GM18505 (cell line): ENCODE data around the gene PDPR.
"Not testable (repeated sequence)": the region's sequence is repeated elsewhere in the genome, so short reads cannot be mapped to it uniquely, and the experiment has no call there.

ENCODE experiments used
- ATAC-seq: cut with Tn5 transposase; IDR thresholded peaks from one replicate; pipeline ENCODE4 v1.9.1; 2021; ENCODE audit not compliant: unreplicated experiment
- POLR2A ChIP-seq: IDR thresholded peaks from 4 replicates; pipeline ENCODE4 v1.6.1; 2011; ENCODE audit warnings: borderline replicate concordance; ENCODE audit not compliant: insufficient read depth, insufficient read length; ENCODE audit errors: extremely low read depth

Gene PDPR

DNA sequence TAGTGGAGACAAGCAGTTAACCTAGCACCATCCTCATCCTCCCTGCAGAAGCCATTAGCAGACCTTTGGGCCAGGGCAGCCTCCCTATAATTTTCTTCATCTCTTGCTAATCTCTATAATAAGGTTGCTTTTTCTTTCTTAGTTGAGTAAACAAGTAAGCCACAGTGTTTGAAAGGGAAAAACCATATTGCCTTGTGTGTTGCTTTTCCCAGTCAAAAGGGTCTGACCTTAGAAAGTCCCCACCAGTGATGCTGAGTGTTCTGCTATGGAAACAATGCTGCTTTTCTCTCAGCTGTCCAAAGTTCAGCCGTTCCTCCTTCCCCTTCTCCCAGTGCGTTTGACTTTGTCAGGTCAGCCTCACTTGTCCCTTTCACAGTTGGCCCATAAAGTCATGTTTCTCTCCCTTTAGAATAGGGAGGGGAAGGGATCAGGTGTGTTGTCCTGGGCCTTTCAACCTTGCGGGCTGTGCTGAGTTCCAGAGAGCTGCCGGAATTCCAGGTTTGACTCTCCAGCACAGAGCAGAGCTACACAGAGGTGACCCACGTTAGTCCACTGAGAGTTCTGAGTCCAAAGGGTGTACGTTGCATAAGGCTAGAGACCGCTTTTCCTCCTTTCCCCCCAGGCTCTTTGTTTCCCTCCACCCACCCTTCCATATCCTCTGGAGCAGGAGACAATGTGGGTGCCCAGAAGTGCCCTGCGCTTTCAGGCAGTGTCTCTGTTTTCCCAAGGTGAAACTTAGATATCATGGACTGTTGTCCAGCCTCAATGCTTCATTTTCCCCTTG is 43.5 kb downstream of the PDPR start:
- ATAC-seq, result no peak
- no peak for TF ChIP-seq POLR2A

GRCh38 chr16:70158261-70158939 is 44.3 kb downstream of the PDPR start:
- TF ChIP-seq POLR2A, result no peak
- ATAC-seq, result no peak

DNA sequence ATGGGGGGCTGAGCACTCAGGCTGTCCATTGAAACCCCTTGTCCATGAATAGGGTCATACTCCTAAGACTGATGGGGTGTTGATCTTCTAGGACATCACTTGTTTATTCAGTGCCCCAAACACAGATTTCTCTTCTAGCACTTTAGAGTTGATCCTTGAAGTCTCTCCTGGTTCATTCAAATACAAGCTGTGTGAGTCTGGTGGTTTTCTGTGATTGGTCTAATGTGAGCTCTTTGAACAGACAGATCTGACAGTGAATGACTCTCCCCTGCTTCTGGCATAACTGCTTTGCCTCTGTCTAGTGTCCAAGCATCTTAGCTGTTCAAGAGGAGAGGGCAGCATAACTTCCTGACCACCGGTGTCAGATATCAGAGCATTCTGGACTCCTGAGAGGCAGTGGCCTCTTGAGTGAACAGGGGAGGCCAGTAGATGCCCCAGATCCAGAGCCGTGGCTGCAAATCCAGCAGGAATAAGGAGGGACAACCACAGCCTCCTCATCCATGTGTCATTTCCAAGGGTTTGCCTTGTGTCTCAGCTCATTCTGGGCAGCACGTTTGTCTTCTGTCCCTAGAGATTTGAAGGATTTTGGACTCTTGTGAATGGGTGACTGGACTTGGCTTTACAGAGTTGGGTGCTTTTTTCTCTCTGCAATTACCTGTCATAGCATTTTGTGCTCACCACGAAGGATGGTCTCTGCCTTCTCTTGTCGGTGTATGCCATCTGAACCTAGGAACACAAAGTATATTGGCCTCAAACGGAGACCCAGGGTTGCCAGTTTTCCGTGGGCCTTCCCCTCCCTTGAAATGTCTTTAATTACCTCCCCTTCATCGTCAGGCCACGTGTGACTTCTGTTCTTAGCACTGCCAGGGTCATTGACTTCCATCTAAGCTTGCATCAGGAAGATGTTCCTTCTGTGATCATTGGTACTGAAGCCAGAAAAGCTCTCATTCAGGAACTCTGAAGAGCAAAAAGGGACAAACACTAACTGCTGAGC is 45.5 kb downstream of the PDPR start:
- no peak for ATAC-seq

DNA sequence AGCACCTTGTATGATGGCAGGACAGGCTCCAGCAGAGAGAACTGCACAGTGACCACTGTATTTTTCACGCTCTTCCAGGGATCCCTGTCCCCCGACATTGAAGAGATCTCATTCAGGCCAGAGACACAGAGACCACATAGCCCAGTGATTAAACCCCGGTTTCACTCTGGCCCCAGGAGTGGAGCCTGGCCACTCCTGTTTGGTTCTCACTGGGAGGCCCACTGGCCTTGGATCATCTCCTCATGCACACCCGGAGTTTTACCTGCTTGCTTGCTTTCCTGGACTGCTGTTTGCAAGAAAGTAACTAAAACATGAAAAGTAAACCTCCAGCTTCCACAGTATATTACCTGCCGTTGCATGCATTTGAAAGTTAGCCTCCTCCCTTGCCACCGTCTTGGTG is 46.3 kb downstream of the PDPR start:
- ATAC-seq, result no peak
- no peak for TF ChIP-seq POLR2A

More for the DNA sequence above, 45.5 kb downstream of the PDPR start:
- no peak for TF ChIP-seq POLR2A

GRCh38 chr16:70160821-70161220 is 46.7 kb downstream of the PDPR start:
- TF ChIP-seq POLR2A, result no peak
- ATAC-seq, result no peak

GRCh38 chr16:70161350-70161749 is 47.2 kb downstream of the PDPR start:
- TF ChIP-seq POLR2A, result no peak

GRCh38 chr16:70162041-70162451 is 47.9 kb downstream of the PDPR start:
- no peak for ATAC-seq
- no peak for TF ChIP-seq POLR2A

More at GRCh38 chr16:70161350-70161749, 47.2 kb downstream of the PDPR start:
- no peak for ATAC-seq

DNA sequence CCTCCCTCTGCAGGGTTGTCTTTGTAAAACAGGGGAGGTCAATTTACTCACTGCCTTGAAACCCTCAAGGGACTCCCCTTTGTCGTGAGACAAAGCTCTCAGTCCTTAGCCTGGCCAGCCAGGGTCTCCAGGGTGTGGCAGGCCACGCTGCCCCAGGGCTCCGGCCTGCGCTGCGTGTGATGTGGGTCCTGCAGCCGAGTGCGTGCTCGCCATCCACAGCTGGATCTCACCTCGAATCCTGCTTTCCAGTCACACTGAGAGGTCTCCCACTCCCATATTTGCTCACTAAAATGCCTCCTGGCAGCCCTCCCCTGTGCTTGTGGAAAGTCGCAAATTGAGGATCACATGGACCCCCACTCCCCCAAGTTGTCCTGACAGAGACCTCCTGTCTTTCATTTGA is 49.5 kb downstream of the PDPR start:
- no peak for TF ChIP-seq POLR2A
- ATAC-seq, result no peak

- not testable (repeated sequence) for ATAC-seq
Measured at GRCh38 chr16:70166688-70167087, 52.6 kb downstream of the PDPR start.

DNA sequence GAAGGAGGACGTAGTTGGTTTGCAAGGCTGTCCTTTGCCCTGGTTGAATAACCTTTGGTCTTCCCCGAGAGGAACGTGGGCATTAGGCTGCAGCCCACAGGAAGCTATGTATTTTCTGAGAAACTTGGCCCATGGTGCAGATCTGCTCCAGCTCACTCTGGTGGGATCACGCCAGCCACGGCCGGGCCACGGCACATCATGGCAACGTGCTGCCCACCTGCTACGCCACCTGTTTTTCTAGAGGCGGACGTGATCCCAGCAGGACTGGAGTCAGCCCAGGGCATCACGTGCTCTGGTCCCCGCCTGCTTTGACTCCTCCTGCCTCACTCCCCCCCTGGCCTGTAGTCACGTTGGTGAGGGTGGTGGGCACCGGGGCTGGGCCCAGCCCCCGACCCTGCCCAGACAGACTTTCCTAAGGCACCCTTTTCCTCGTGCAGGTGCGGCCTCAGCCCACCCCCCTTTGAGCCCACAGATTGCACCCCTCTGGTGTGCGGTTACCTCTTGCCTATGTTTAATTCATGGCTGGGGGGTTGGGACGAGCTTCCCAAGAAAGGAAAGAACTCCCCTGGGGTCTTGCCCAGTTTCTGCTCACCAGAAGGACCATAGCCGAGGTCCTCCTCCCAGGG is 59.2 kb downstream of the PDPR start, which contains the start of gene CLEC18C:
TSS of gene CLEC18C (plus strand) at position 576 of the 626 bp plus-strand sequence. CDS start 492 bp downstream, outside the sequence.
- ATAC-seq, result not testable (repeated sequence)

- not testable (repeated sequence) for ATAC-seq
Measured at GRCh38 chr16:70173916-70174315, 59.8 kb downstream of the PDPR start.

GRCh38 chr16:70174387-70174932 is 60.3 kb downstream of the PDPR start:
- not testable (repeated sequence) for ATAC-seq

- ATAC-seq, result not testable (repeated sequence)
Measured at GRCh38 chr16:70187858-70188607, 73.9 kb downstream of the PDPR start.

- not testable (repeated sequence) for ATAC-seq
Measured at GRCh38 chr16:70188608-70188915, 74.4 kb downstream of the PDPR start.

- not testable (repeated sequence) for ATAC-seq
Measured at GRCh38 chr16:70190574-70190973, 76.4 kb downstream of the PDPR start.

- ATAC-seq, result not testable (repeated sequence)
Measured at GRCh38 chr16:70196683-70197300, 82.7 kb downstream of the PDPR start.

DNA sequence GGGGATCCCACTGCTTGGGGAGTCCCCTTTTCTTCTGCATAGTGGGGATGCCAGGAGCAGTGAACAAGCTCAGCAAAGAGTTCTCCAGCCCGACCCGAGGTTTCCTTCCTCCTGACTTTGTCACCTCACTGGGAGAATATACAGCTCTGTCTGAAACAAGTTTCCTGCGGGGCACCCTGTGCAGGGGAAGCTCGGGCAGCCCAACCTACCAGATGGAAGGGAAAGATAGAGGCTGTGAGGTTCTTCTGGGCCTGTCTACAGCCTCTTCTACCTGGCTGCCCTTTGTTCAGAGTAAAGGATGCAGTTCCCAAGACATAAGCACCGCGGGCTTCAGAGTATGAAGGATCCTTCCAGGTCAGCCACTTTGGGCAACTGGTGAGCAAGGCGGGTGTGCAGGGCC is 83.5 kb downstream of the PDPR start:
- not testable (repeated sequence) for ATAC-seq
